GM21619 (cell line): ENCODE measurements around the gene INPP1.
"Not testable (repeated sequence)": the region's sequence is repeated elsewhere in the genome, so short reads cannot be mapped to it uniquely, and the experiment has no call there.

Source experiments
- ATAC-seq: cut with Tn5 transposase; IDR thresholded peaks from one replicate; pipeline ENCODE4 v1.9.1; 2021; ENCODE audit not compliant: unreplicated experiment

INPP1 gene, protein sequence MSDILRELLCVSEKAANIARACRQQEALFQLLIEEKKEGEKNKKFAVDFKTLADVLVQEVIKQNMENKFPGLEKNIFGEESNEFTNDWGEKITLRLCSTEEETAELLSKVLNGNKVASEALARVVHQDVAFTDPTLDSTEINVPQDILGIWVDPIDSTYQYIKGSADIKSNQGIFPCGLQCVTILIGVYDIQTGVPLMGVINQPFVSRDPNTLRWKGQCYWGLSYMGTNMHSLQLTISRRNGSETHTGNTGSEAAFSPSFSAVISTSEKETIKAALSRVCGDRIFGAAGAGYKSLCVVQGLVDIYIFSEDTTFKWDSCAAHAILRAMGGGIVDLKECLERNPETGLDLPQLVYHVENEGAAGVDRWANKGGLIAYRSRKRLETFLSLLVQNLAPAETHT

DNA sequence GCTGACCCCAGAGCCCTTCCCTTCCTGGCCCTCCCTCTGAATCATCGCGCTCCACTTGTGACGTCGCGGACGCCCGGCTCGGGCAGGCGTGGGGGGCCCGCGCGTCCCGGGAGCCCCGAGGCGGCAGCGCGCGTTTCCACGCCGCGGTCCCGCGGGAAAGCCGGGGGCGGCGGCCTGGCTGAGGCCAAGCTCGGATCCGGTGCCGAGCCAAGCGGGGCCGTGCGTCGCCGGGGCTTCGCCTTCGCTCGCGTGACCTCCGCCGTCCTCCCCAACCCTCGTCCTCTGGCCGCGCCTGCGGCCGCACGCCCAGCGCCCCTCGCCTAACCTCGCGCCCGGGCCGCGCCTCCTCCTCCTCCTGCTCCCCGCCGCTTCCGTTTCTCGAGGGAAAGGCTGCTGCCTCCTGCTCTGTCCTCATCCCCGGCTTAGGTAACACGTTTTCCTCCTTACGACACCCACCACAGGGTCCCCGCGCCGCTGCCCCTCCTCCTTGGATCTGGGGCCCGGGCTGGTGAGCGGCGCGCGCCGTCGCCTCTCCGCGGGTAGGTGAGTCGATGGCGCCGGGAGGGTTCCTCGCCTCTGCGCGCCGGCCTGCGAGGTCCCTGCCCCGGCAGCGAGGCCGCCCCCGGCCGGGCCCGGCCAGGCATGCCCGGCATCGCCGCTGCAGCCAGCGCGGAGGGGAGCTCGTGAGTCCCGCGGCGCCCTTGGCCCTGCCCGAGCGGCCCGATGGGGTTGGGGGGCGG, at the start of gene INPP1:
INPP1 (plus strand) TSS at position 54 of the 740 bp plus-strand sequence. CDS start 16,514 bp downstream, outside the sequence.
- ATAC-seq: peak; percentile 61

DNA sequence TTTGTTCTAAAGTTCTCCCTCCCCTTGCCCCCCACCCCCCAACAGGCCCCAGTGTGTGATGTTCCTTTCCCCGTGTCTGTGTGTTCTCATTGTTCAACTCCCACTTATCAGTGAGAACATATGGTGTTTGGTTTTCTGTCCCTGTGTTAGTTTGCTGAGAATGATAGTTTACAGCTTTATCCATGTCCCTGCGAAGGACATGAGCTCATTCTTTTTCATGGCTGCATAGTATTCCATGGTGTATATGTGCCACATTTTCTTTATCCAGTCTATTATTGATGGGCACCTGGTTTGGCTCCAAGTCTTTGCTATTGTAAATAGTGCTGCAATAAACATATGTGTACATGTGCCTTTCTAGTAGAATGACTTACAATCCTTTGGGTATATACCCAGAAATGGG, 45.5 kb upstream of the INPP1 start:
- ATAC-seq: not testable (repeated sequence)

DNA sequence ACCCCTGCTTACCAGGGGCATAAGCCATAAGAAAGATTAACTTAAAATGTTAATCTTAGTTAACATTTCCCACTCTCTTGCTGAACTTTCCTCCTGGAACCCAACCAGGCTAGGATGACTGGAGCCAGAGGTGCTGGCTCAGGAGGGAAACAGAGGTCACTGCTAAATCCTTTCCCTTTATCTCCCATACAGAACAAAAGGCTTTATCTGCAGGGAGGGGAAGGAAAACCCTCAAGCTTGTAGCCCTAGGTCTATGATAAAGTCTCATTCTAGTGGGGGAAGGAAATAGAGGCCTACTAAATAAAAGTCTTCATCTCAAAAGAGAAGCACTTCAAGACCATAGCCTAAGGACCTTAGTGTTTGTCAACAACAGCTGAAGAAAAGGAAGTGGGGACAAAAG, 42.4 kb upstream of the INPP1 start:
- no peak for ATAC-seq

DNA sequence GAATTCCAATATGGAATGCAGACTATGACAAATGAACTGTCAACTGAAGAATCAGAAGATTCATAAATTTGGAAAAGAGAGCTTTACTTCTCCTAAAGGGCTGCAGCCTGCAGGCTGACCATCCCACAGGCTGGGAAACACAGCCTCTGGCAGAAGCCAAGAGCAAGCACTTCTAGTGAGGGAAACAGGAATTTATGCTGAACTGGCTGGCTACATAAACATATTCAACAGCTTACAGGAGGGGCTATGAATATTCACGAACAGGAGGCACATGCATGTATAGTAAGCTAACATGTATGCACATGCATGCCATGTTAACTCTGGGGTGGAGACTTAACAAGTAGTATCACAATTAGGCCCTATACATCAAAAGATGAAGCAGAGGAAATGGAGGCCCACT, 41.3 kb upstream of the INPP1 start:
- ATAC-seq: no peak

DNA sequence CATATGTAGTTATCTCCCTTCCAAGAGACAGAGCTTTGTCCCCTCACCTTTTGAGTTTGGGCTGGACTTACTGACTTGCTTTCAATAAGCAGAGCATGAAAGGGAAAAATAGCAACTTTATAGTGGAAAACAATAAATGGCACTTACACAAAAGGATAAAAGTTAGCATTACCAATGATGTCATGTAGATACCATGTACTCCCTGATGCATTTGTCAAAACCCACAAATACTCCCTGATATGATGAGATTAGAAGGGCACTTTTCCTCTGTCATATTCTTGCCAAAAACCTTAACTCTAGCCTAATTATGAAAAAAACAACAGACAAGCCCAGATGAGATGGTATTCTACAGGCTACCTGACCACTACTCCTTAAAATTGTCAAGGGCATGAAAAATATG, 39.7 kb upstream of the INPP1 start:
- no peak for ATAC-seq

DNA sequence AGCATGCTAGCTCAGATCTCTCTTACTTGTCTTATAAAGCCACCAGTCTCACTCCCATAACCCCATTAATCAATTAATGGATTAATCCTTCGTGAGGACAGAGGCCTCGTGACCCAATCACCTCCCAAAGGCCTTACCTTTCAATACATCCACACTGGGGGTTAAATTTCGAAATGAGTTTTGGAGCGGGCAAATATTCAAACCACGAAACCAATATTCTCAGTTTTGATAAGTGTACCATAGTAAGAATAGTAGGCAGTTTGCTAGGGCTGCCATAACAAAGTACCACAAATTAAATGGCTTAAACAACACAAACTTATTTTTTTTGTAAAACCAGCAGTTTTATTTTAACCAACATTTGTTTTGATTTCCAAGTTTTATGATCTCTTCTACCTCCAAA, 39.0 kb upstream of the INPP1 start:
- no peak for ATAC-seq

DNA sequence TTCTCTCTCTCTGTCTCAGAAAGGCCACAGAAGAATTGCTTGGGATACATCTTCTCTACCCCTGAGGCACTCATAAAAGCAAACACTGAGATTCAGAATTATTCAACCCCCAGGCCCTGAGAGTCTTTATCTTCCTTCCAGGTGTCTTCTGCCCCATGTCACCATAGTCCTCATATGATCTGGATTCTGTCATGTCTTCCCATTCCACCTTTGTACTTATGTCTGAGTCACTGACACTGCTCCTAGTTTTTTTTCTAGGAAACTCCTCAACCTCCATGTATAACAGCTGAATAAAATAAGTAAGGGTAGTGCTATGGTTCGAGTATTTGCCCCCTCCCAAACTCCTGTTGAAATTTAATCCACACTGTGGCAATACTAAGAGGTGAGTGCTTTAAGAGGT, 35.4 kb upstream of the INPP1 start:
- no peak for ATAC-seq

DNA sequence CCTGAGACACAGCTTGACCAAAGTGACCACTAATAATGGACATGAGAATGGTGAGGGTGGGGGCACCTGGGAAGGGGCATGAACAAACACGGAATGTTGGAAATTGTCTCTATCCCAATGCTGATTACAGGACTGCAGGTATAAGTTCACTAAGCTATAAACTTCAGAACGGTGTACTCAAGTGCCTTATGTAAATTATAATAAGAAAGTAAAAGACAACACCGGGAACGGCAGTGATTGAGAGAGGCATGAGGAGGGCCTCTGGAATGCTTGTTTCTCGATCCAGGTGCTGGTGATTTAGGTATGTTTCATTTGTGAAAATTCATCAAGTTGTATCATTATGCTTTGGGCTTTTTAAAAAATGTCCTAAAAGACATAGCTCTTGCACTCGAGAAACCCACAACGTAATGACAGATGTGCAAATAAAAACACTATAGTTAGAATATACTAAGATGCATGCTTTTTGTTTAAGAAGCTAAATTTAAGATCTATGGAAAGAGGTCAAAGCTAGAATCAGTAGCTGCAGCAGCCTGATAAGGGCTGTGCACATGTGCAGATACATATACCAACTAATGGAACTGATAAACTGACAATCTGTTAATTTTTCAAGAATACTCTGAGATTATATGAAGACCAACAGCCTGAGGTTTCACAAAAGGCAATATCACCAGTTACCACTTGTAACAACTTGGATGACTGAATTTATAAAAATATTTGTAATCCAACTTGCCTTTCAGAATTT, 31.3 kb upstream of the INPP1 start:
- no peak for ATAC-seq

DNA sequence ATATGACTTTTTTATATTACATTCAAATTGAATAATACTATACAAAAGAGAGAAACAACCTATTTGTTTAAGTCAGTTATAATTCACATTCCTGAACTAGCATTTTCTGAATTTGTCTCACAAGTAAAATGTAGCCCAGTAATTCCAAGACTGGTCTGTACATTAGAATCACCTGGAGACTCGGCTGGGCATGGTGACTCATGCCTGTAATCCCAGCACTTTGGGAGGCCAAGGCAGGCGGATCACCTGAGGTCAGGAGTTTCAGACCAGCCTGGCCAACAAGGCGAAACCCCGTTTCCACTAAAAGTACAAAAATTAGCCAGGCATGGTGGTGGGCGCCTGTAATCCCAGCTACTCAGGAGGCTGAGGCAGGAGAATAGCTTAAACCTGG, 30.8 kb upstream of the INPP1 start:
- ATAC-seq: not testable (repeated sequence)

DNA sequence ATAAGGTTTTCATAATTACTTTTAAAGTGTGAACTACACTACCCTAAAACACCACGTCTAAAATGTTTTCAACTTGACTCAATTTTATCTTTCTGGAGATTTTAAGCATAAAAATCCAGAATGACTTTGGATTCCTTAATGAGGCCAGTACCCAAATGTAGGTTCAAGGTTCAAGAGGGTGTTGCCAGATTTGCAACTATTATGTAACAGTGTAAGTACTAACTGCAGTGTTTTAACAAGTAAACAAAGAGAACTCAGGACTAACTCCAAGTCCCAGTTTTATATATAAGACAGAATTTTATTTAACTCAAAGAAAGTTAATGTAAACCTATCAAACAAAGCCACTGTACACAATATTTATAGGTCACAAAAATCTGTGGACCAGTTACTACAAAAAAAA, 29.5 kb upstream of the INPP1 start:
- ATAC-seq: no peak

DNA sequence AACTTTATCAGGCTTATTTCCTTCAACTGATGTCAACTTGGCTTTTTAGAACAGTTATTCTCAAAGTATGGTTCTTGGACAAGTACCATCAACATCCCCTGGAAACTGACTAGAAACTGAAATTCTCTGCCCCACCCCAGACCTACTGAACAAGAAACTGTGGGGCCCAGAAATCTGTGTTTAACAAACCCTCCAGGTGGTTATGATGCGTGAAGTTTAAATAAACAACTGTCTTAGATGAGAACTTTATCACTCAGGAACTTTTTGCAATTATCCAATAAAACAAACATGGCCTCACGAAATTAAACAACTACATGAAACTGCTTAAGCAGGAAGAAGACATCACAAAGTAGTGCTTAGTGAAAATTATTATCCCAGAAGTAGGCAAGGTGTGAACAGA, 28.1 kb upstream of the INPP1 start:
- ATAC-seq: no peak

DNA sequence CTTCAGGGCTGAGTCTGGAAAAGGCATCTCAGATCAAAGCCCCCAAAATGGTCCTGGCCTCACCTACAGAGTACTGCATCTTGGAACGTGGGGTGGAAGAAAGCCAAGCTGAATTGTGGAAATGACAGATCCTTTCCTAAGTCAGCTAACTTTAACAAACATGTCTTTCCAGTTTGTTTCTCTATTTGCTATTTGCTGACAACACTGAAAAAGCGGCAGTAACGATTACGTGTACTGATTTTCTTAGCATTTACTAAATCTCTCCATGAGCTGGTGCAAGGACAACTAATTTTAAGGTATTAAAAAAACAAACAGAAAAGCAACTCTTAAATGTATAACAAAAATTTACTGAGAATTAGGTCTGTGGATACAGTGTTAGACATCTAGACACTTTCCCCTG, 24.9 kb upstream of the INPP1 start:
- ATAC-seq: no peak

DNA sequence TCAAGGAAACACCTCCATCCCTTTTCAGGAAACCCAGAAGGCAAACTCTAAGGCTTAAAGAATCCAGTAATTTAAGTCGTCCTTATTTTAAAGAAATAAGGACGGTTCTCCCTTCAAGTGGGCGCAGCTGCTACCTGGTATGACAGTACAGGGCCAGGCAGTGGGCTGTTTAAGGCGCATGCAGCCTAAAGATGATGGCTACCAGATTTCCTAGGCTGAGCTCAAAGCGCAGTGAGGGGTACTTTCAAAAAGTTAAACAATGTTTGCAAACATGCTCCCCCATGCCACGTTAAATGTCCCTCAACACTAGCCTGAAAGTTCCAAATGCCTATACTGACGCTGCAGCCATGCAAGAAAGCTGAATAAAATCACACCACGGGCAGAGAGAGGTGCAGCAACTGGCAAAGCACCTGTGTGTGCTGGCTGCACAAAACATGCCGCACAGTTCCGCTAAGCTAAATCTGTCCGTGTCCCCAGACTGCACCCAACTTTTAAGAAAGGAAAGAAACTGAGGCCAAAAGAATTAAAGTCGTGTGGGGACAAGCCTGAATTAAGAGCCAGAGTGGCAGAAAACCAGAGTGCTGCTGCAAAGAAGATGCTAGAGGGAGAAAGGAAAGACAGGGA, 24.3 kb upstream of the INPP1 start:
- ATAC-seq: peak; percentile 24

DNA sequence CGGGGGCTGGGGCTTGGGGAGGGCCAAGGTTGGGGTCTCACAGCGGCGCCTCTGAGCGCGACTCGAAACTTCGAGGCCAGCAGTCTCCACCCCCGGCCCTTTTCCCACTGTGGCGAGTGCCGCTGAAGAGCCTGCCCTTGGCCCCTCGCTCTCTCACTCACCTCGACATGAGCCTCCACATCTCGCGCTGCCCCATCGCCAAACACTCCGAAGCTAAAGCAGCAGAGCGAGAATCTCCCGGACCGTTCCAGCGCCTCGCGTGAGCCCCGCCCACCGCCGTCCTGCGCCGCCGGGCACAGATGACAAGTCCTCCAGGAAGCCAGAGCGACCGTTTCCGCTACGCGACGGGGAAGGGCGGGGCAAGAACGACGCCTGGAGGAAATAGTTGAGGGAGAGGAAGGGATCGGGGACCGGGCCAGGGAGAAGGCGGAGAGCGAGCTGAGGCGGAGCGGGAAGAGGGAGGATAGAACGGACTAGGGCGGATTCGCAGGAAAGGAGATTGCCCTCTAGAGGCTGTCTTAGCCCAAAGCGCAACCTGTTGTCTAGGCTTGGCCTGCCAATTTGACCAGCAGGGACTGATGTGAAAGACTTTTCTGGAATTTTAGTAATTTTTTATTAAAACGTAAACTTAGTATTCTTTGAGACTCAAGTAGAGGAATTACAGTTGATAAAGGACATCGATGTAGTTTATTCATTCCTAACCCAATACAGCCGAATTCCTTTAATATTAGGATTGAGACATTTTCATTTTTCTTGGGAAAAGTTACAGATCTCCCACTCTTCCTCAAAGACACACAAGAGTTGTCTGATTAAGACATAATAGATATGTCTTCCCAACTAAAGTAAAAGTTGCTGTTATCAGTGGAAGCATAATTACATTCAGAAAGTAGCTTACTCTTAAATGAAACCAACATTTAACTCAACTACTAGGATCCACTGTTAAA, 23.6 kb upstream of the INPP1 start, which contains the start of gene HIBCH:
HIBCH (minus strand) TSS at position 272 of the 944 bp plus-strand sequence; CDS start at position 196, 76 bp downstream.
- peak; percentile 94 for ATAC-seq

DNA sequence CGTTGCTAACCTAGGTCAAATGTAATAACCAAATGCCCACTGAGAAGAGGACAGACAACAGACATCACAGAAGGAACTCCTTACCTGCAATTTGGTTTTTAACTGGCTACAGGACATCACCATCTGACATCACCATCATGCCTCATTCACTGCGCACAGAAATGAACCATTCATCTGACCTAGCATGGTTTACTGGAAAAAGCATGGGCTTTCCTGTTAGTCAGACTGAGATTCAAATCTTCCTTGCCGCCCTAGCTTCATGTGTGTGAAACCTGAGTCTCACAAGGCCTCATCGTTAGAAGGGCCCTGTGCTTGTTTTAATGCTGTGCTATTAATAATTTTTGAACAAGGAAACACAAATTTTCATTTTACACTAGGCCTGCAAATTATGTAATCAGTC, 22.7 kb upstream of the INPP1 start:
- ATAC-seq: no peak

DNA sequence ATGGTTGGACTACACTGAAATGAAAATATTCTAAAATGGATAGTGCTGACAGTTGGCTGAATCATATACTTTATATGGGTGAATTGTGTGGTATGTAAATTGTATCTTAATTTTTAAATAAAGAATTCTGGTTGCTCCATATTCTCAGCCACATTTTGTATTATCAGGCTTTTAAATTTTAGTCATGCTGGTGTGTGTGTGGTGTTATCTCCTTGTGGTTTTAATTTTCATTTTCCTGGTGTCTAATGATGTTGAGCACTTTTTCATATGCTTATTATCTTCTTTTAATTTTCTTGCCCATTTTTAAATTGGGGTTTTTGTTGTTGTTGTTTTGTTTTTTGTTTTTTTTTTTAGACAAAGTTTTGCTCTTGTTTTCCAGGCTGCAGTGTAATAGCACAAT, 20.0 kb upstream of the INPP1 start:
- ATAC-seq: no peak

DNA sequence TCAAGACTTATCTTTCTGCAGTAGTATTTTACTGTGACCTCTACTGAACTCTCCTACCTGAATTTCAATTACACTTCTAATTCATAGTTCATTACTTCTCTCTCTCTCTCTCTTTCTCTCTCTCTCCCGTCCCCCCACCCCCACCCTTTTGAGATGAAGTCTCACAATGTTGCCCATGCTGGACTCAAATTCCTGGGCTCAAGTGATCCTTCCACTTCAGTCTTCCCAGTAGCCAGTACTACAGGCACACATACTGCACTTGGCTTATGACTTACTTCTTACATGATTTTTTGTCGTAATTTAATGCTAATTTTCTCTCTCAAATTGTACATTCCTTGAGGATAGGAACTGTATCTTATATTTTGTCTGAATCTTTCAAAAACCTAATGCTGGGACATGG, 17.8 kb upstream of the INPP1 start:
- ATAC-seq: no peak

DNA sequence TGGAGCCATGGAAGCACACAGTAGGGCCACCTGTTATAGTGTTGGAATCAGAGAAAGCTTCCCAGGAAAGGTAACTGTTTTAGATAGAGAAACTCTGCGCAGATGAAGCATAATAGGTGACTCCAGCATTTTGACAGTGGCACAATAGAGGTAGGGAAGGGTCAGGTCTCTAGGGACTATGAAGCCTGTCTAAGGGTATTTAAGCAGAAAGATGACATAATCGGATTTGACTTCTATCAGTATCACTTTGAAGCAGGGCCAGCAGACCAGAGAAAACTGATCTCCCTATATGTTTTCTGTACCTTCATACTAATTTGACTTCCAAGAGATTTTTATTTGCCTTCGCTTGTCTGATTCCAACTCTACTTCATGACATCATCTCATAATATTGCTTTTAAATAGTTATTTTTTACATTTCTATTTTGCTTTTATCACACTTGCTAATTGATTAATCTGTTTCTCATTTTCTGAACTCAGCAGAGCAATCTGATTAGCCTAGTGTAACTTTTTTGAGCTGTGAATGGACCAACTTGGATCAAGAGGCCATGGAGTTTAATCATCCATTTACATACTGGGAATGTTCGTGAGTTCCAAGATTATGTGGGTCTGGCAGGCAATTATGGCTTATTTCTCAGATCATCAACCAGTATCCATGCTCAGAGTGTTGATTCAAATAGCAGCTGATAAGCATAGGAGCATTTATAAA, 15.4 kb upstream of the INPP1 start:
- no peak for ATAC-seq

DNA sequence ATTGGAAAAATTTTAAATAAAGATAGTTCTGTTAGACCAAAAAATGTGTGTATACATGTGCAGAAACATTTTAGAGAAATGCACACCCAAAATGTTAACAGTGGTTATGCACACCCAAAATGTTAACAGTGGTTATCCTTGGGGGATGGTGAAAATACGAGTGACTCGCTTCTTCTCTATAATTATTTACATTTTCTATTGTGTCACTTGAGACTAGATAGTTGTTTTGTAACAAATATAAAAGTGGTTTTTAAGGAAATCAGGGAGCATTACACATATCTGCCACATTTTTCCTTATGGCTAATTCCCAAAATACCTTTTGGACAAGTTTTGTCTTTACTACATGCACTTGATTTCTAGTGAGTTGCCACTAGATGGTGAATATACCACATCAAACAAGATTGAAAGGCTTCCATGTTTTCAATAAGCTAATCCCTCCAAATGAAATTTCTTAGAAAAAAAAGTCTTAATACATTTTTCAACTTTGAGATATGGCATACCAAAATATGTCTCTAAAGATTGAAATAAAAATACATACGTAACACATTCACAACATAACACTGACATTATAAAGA, 14.7 kb upstream of the INPP1 start:
- ATAC-seq: no peak
